ENCODE results near the gene COMP.

DNA sequence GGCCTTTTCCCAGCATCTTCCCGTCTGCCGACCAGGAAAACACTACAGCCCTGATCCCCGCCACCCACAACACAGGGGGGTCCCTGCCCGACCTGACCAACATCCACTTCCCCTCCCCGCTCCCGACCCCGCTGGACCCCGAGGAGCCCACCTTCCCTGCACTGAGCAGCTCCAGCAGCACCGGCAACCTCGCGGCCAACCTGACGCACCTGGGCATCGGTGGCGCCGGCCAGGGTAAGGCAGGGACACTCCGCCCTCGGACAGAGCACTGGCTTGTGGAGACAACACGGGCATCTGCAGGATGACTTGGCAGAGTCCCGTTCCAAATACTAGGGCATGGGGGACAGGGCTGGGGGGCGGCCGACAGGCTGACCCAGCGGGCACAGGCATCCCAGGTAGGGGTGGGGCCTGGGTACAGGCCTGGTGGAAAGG lies 31.1 kb downstream of the COMP start:
- no peak for TF ChIP-seq FOXP1 (CRISPR knock-in tag; IDR thresholded peaks at IDR 0.05; ENCODE audit: borderline replicate concordance)
- TF ChIP-seq ZNF396 (CRISPR knock-in tag; IDR thresholded peaks at IDR 0.05; ENCODE audit: borderline replicate concordance), result no peak
- TF ChIP-seq, protein P1, sequence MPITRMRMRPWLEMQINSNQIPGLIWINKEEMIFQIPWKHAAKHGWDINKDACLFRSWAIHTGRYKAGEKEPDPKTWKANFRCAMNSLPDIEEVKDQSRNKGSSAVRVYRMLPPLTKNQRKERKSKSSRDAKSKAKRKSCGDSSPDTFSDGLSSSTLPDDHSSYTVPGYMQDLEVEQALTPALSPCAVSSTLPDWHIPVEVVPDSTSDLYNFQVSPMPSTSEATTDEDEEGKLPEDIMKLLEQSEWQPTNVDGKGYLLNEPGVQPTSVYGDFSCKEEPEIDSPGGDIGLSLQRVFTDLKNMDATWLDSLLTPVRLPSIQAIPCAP (CRISPR knock-in tag; IDR thresholded peaks at IDR 0.05), result no peak
- TF ChIP-seq, protein P2, sequence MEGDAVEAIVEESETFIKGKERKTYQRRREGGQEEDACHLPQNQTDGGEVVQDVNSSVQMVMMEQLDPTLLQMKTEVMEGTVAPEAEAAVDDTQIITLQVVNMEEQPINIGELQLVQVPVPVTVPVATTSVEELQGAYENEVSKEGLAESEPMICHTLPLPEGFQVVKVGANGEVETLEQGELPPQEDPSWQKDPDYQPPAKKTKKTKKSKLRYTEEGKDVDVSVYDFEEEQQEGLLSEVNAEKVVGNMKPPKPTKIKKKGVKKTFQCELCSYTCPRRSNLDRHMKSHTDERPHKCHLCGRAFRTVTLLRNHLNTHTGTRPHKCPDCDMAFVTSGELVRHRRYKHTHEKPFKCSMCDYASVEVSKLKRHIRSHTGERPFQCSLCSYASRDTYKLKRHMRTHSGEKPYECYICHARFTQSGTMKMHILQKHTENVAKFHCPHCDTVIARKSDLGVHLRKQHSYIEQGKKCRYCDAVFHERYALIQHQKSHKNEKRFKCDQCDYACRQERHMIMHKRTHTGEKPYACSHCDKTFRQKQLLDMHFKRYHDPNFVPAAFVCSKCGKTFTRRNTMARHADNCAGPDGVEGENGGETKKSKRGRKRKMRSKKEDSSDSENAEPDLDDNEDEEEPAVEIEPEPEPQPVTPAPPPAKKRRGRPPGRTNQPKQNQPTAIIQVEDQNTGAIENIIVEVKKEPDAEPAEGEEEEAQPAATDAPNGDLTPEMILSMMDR (IDR thresholded peaks at IDR 0.05), result no peak
- TF ChIP-seq, protein P3, sequence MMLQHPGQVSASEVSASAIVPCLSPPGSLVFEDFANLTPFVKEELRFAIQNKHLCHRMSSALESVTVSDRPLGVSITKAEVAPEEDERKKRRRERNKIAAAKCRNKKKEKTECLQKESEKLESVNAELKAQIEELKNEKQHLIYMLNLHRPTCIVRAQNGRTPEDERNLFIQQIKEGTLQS (CRISPR knock-in tag; conservative IDR thresholded peaks at IDR 0.05), result no peak
- no peak for TF ChIP-seq SOX15 (CRISPR knock-in tag; IDR thresholded peaks at IDR 0.05)
- TF ChIP-seq, protein P4, sequence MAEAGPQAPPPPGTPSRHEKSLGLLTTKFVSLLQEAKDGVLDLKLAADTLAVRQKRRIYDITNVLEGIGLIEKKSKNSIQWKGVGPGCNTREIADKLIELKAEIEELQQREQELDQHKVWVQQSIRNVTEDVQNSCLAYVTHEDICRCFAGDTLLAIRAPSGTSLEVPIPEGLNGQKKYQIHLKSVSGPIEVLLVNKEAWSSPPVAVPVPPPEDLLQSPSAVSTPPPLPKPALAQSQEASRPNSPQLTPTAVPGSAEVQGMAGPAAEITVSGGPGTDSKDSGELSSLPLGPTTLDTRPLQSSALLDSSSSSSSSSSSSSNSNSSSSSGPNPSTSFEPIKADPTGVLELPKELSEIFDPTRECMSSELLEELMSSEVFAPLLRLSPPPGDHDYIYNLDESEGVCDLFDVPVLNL (CRISPR knock-in tag; IDR thresholded peaks at IDR 0.05; ENCODE audit: borderline replicate concordance, low read depth), result no peak
- TF ChIP-seq, protein P5, sequence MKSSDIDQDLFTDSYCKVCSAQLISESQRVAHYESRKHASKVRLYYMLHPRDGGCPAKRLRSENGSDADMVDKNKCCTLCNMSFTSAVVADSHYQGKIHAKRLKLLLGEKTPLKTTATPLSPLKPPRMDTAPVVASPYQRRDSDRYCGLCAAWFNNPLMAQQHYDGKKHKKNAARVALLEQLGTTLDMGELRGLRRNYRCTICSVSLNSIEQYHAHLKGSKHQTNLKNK (CRISPR knock-in tag; IDR thresholded peaks at IDR 0.05), result no peak
- TF ChIP-seq CBFB (CRISPR knock-in tag; IDR thresholded peaks at IDR 0.05; ENCODE audit: low read depth), result no peak
- TF ChIP-seq, protein P6, sequence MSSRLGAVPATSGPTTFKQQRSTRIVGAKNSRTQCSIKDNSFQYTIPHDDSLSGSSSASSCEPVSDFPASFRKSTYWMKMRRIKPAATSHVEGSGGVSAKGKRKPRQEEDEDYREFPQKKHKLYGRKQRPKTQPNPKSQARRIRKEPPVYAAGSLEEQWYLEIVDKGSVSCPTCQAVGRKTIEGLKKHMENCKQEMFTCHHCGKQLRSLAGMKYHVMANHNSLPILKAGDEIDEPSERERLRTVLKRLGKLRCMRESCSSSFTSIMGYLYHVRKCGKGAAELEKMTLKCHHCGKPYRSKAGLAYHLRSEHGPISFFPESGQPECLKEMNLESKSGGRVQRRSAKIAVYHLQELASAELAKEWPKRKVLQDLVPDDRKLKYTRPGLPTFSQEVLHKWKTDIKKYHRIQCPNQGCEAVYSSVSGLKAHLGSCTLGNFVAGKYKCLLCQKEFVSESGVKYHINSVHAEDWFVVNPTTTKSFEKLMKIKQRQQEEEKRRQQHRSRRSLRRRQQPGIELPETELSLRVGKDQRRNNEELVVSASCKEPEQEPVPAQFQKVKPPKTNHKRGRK (CRISPR knock-in tag; IDR thresholded peaks at IDR 0.05; ENCODE audit: borderline replicate concordance), result no peak
- TF ChIP-seq NR3C1 (CRISPR knock-in tag; conservative IDR thresholded peaks at IDR 0.05; ENCODE audit: low read depth), result no peak
- TF ChIP-seq, protein P7, sequence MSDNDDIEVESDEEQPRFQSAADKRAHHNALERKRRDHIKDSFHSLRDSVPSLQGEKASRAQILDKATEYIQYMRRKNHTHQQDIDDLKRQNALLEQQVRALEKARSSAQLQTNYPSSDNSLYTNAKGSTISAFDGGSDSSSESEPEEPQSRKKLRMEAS (CRISPR knock-in tag; IDR thresholded peaks at IDR 0.05), result no peak
- no peak for TF ChIP-seq FOXJ3 (CRISPR knock-in tag; IDR thresholded peaks at IDR 0.05; ENCODE audit: borderline replicate concordance)

Data from WTC11 (cell line).